ENCODE measurements around the gene EN2.

EN2 gene

GRCh38 chr7:155450970-155451801 lies 6.7 kb upstream of the EN2 start:
- DNase-seq (ENCODE audit: low read depth), result no peak

- no peak for DNase-seq (ENCODE audit: low read depth)
Observed at GRCh38 chr7:155451840-155452239, 6.1 kb upstream of the EN2 start.

- DNase-seq (ENCODE audit: low read depth), result no peak
Observed at GRCh38 chr7:155452505-155453295, 5.2 kb upstream of the EN2 start.

DNA sequence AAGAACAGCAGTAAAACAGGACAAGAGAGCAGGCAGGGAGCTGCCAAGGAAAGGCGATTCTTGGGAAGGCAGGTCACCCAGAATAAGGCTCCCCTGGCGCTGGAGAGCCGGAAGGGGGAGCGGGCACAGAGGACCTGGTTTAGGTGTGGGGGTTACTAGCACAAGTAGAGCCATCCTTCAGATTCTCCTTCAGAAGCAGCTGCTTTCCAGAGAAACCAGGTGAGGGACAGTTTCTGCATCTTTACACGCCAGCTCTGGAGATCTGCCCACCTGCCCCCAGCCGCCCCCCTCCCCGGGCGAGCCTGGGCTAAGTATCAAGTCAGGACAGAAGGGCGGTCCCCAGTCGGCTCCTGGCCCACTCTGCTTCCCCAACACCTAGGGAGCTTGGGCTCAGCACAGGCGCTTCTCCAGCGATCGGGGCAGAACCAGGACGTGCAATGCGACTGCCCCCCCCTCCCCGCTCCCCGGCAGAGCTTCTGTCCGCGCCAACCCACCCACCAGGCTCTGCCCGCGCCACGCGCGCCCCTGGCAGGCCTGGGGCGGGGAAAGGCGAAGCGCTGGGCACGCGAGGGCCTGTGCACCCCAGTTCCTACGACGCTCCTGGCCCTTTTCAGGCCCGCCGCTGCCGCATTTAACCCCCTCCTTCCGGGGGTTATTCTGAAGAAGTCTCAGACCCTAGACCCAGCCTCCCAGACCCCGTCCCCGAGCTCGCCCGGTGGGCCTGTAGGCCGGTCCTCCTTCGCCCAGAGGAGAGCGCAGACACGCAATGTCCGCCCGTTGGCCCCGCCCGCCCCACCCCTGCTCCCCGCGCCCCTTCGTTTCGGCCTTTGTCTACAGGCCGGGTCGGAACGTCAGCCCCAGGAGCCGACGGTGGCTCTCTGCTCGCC lies 4.4 kb upstream of the EN2 start:
- DNase-seq (ENCODE audit: low read depth), result no peak

- no peak for DNase-seq (ENCODE audit: low read depth)
Observed at GRCh38 chr7:155454183-155455112, 3.5 kb upstream of the EN2 start.

GRCh38 chr7:155455132-155455693 lies 2.7 kb upstream of the EN2 start:
- no peak for DNase-seq (ENCODE audit: low read depth)

DNA sequence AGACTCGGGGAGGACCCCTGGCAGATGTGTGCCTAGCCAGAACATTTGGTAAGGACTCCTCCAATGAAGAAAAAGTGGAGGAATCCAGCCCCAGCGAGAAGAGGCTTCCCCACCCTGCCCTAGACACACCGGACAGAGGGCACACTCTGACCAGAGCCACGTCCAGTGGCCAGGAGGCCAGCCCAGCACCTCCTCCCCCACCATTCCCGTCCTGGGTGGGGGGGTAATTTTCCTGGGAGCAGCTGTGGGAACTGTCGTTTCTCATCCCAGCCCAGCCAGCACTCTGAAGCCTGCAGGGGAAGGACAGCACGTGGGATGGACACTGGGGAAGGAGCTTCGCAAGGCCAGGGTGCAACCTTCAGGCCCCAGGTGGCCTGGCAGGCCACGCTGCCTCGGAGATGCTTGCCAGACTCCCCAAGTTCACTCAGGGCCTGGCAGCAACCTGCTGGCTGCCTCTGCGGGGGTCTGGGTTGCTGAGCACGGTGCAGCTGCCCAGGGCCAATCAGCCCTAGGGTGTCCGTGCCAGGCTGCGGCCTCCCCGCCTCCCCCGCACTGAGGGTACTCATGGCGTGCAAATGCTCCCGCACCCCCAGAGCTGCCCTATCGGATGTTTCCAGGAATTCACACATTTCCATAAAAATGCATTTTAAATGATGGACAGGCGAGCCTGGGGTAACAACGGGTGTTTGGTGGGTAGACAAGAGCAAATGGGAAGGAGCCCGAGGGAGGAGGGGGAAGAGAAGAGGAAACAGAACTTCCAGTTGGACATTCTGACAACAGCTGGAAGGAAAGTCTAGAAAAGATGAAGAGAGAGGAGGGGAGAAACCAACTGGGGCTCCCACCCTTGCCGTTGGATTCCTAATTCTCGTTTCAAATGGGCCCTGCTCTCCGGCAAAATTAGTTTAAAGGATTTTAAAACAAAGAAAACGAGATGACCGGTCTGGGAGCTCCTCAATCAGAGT lies 1.9 kb upstream of the EN2 start:
- DNase-seq (ENCODE audit: low read depth), result no peak

GRCh38 chr7:155456738-155457543 lies 988 bp upstream of the EN2 start:
- no peak for DNase-seq (ENCODE audit: low read depth)

DNA sequence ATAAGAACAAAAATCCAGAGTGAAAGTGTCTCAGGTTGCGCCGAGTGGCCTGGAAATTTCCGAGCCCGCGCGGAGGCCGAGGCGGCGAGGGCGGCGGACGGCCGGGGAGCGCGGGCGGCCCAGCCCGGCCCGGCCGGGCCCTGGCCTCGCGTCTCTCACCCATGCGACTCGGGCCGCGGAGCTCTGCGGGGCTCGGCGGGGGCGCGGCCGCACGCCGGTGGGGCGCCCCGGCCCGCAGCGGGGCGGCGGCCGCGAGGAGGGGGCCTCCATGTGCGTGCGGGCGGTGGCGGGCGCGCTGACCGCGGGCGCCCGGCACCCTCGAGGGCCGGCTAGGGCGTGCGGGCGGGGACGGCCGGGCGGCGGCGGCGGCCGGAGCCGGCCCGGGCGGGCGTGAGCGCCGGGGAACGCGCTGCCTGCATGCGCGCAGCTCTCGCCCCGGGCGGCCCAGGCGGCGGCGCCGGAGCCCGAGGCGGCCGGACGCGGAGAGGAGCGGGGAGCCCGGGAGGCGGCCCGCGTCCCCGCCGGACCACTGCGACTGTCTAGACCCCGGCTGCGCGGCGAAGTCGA lies 302 bp upstream of the EN2 start:
- no peak for DNase-seq (ENCODE audit: low read depth)

GRCh38 chr7:155458878-155459699 lies 1.2 kb downstream of the EN2 start:
- DNase-seq (ENCODE audit: low read depth), result no peak

GRCh38 chr7:155459700-155460461 lies 2.0 kb downstream of the EN2 start:
- DNase-seq (ENCODE audit: low read depth), result no peak

GRCh38 chr7:155460926-155461613 lies 3.1 kb downstream of the EN2 start:
- no peak for DNase-seq (ENCODE audit: low read depth)

GRCh38 chr7:155461631-155462030 lies 3.7 kb downstream of the EN2 start:
- no peak for DNase-seq (ENCODE audit: low read depth)

DNA sequence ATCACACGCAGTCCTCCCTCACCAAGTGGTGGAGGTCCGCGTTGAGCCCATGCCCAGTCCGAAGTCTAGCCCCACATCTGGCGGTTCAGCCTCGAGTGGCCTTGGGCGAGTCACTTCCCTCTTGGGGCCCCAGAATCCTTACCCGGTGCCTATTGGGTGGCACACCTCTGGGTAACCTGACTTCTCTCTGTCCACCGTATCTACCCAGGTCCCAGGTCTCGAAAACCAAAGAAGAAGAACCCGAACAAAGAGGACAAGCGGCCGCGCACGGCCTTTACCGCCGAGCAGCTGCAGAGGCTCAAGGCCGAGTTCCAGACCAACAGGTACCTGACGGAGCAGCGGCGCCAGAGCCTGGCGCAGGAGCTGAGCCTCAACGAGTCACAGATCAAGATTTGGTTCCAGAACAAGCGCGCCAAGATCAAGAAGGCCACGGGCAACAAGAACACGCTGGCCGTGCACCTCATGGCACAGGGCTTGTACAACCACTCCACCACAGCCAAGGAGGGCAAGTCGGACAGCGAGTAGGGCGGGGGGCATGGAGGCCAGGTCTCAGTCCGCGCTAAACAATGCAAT lies 4.3 kb downstream of the EN2 start:
- no peak for DNase-seq (ENCODE audit: low read depth)

DNA sequence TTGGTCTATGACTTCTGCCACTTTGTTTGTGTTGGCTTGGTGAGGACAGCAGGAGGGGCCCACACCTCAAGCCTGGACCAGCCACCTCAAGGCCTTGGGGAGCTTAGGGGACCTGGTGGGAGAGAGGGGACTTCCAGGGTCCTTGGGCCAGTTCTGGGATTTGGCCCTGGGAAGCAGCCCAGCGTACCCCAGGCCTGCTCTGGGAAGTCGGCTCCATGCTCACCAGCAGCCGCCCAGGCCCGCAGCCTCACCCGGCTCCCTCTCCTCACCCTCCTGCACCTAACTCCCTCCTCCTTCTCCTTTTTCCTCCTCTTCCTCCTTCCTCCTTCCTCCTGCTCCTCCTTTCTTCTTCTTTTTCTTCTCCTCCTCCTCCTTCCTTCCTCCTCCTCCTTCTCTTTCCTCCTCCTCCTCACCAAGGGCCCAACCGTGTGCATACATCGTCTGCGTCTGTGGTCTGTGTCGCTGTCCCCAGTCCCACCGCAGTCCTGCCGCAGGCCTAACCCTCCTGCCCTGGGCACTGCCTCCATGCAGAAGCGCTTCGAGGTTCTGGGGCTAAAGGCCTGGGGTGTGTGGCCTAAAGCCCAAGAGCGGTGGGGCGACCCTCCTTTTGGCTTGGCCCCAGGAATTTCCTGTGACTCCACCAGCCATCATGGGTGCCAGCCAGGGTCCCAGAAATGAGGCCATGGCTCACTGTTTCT lies 5.3 kb downstream of the EN2 start:
- DNase-seq (ENCODE audit: low read depth), result no peak
